ENCODE results near the gene TMEM94. TPM values are rescaled to one million over a fixed set of nuclear protein-coding genes. Genes with fewer than 3 reads are reported as not detected.

TMEM94 gene
- total and polyA plus RNA-seq, 3 donors from 2014 or later: 128 to 171 (median 151) TPM

DNA sequence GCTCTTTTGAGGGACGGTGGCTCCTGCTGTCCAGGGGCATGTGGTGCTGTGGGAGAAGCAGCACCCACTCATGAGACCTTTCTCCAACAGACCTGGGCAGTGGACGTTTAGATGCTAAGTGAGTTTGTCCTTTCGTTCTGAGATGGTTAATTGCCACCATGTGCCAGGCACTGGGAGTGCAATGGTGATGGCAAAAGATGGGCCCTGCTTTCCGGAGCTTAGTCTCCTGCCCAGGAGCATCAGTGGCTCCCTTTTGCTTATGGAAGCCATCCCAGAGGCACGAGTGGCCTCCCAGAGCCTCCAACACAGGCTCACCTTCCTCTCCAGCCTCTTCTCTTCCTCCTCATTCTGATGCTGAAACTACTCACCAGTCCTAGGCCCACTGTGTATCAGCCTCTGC is 30.5 kb downstream of the TMEM94 start:
- Histone ChIP-seq H3K36me3 (ENCODE audit: low read depth, missing control alignments) (no peaks in the 10 kb centered on the region), H3K9me3 (no peaks in the 10 kb centered on the region), H3K4me3 (no peak overlapping the region), H3K27me3 (no peaks in the 10 kb centered on the region), H3K27ac (peak overlapping the region in 1 of 2 donors; percentile 39), H3K4me1 (peaks cover 45% of the 10 kb centered on the region)
- intact Hi-C loops (cut with DNase I; ENCODE audit: low total_unique reads): no loop called here
- TF ChIP-seq, protein P1, sequence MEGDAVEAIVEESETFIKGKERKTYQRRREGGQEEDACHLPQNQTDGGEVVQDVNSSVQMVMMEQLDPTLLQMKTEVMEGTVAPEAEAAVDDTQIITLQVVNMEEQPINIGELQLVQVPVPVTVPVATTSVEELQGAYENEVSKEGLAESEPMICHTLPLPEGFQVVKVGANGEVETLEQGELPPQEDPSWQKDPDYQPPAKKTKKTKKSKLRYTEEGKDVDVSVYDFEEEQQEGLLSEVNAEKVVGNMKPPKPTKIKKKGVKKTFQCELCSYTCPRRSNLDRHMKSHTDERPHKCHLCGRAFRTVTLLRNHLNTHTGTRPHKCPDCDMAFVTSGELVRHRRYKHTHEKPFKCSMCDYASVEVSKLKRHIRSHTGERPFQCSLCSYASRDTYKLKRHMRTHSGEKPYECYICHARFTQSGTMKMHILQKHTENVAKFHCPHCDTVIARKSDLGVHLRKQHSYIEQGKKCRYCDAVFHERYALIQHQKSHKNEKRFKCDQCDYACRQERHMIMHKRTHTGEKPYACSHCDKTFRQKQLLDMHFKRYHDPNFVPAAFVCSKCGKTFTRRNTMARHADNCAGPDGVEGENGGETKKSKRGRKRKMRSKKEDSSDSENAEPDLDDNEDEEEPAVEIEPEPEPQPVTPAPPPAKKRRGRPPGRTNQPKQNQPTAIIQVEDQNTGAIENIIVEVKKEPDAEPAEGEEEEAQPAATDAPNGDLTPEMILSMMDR (IDR thresholded peaks at IDR 0.05): no peak
- no peak for TF ChIP-seq POLR2A (IDR thresholded peaks at IDR 0.05)
- no peak for DNase-seq
- WGBS, 2 donors: 85 to 93% methylated on average over 5 of the region's 5 CpGs

DNA sequence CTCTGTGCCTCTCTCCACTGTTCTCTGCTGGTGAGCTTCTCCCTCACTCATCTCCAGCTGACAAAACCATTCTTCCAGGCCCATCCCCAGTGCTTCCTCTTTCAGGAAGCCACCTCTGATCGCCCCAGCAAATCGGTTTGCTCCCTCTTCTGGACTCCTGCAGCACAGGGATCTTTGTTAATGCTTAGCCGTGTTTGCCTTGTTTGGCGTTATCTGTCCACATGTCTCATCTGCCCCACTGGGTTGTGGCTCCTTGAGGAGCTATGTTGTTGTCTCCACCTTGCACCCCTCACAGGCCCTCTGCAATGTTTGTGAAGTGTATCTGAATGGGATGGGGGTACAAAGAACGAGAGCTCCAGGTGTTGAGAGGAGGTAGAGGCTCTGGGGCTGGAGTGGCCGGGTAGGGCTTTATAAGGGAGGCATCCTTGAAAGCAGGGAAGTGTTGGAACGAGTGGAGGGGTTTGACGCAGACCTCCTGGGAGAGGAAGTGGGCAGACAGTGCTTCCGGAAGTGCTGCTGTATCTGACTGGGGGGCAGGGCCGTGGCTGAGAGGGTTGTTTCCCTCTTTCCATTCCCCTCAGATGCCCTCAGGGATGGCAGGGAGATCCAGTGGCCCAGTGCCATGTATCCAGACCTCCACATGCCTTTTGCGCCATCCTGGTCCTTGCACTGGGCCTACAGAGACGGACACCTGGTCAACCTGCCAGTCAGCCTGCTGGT is 31.1 kb downstream of the TMEM94 start:
- Histone ChIP-seq H3K9me3 (no peaks in the 10 kb centered on the region), H3K36me3 (ENCODE audit: low read depth, missing control alignments) (no peaks in the 10 kb centered on the region), H3K27me3 (no peaks in the 10 kb centered on the region), H3K4me3 (no peak overlapping the region), H3K27ac (peak overlapping the region in 1 of 2 donors; percentile 39), H3K4me1 (peaks cover 45% of the 10 kb centered on the region)
- TF ChIP-seq, protein P1 (IDR thresholded peaks at IDR 0.05): no peak
- no peak for TF ChIP-seq POLR2A (IDR thresholded peaks at IDR 0.05)
- DNase-seq: peak; percentile 48
- WGBS, 2 donors: 72 to 80% methylated on average over 12 of the region's 12 CpGs
- intact Hi-C loops (cut with DNase I; ENCODE audit: low total_unique reads): no loop called here

GRCh38 chr17:75488693-75489510 is 32.5 kb downstream of the TMEM94 start:
- Histone ChIP-seq H3K36me3 (ENCODE audit: low read depth, missing control alignments) (no peaks in the 10 kb centered on the region), H3K27me3 (no peaks in the 10 kb centered on the region), H3K27ac (no peak overlapping the region), H3K4me3 (no peak overlapping the region), H3K9me3 (no peaks in the 10 kb centered on the region), H3K4me1 (peaks cover 45% of the 10 kb centered on the region)
- intact Hi-C loops (cut with DNase I; ENCODE audit: low total_unique reads): no loop called here
- 90 to 95% methylated on average over 15 to 24 of the region's 24 CpGs for WGBS, 2 donors
- TF ChIP-seq POLR2A (IDR thresholded peaks at IDR 0.05): no peak
- TF ChIP-seq, protein P1 (IDR thresholded peaks at IDR 0.05): no peak
- DNase-seq: no peak

DNA sequence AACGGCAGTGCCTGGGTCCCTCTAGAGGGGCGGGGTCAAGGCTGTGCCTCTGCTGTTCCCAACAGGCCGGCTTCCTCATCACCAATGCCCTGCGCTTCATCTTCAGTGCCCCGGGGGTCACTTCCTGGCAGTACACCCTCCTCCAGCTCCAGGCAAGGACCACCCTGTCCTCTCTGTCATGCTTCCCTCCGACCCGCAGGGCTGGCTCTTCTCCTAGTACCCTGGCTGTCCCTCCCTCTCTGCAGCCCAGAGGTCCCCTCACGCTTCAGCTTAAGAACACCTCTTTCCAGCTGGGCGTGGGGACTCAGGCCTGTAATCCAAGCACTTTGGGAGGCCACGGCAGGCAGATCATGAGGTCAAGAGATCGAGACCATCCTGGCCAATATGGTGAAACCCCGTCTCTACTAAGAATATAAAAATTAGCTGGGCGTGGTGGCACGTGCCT is 33.1 kb downstream of the TMEM94 start:
- Histone ChIP-seq H3K27me3 (no peaks in the 10 kb centered on the region), H3K4me1 (peaks cover 45% of the 10 kb centered on the region), H3K9me3 (no peaks in the 10 kb centered on the region), H3K36me3 (ENCODE audit: low read depth, missing control alignments) (no peaks in the 10 kb centered on the region), H3K27ac (no peak overlapping the region), H3K4me3 (no peak overlapping the region)
- 78 to 81% methylated on average over 12 to 14 of the region's 14 CpGs for WGBS, 2 donors
- intact Hi-C loops (cut with DNase I; ENCODE audit: low total_unique reads): no loop called here
- no peak for TF ChIP-seq POLR2A (IDR thresholded peaks at IDR 0.05)
- TF ChIP-seq, protein P1 (IDR thresholded peaks at IDR 0.05): no peak
- DNase-seq: no peak

Data from testis (tissue), 3 donors.